Skeletal muscle tissue (tissue), 4 donors: ENCODE data around the gene MBD3L2. TPM values are rescaled to one million over a fixed set of nuclear protein-coding genes. Genes with fewer than 3 reads are reported as not detected.
A peak's percentile ranks its signal among the peaks of the same experiment; 100 is the strongest.

Source experiments
- H3K27ac ChIP-seq: one replicate; pipeline ENCODE4 v1.7.0; 2013; ENCODE audit warnings: mild to moderate bottlenecking, low read depth, low read length, inconsistent platforms
- H3K27me3 ChIP-seq, 3 donors: one replicate each; pipeline ENCODE4 v1.7.0; 2013; ENCODE audit warnings: low read length in 3 of 3; ENCODE audit not compliant: control insufficient read depth in 3 of 3, insufficient read depth in 3 of 3
- H3K36me3 ChIP-seq, 3 donors: one replicate each; pipeline ENCODE4 v1.7.0; 2013; ENCODE audit warnings: low read length in 3 of 3; ENCODE audit not compliant: control insufficient read depth in 3 of 3, insufficient read depth in 3 of 3
- H3K4me1 ChIP-seq, 3 donors: one replicate each; pipeline ENCODE4 v1.7.0; 2013; ENCODE audit warnings: low read length in 3 of 3, mild to moderate bottlenecking in 3 of 3; ENCODE audit not compliant: control insufficient read depth in 3 of 3, insufficient read depth in 3 of 3
- H3K4me3 ChIP-seq, 3 donors: one replicate each; pipeline ENCODE4 v1.7.0; 2013; ENCODE audit warnings: low read length in 3 of 3
- H3K9ac ChIP-seq, 3 donors: one replicate each; pipeline ENCODE4 v1.7.0; 2013; ENCODE audit warnings: low read length in 3 of 3, mild to moderate bottlenecking in 3 of 3, moderate library complexity in 2 of 3, low read depth in 1 of 3
- H3K9me3 ChIP-seq, 3 donors: one replicate each; pipeline ENCODE4 v1.7.0; 2013; ENCODE audit warnings: low read length in 3 of 3; ENCODE audit not compliant: control insufficient read depth in 3 of 3
- total RNA-seq: library from RNA; depleted of rRNA; stranded (reverse); fragments of >200 nt; gene quantifications from one replicate; pipeline ENCODE4 v1.2.3, GENCODE V29; 2014
- donor health status: Osteomylitis.

Gene MBD3L2
- total RNA-seq, 1 donor from 2014 or later = not detected

- H3K4me1 ChIP-seq = peaks cover 4 to 9% (median 7%) of the 10 kb centered on the region in 3 donors
- H3K27ac ChIP-seq = no peak overlapping the region
- H3K36me3 ChIP-seq = peaks cover 63 to 75% (median 71%) of the 10 kb centered on the region in 3 donors
- H3K27me3 ChIP-seq = no peaks in the 10 kb centered on the region
- H3K4me3 ChIP-seq = no peak overlapping the region
- no peak overlapping the region for H3K9ac ChIP-seq
- peaks cover 5 to 24% (median 11%) of the 10 kb centered on the region in 3 donors for H3K9me3 ChIP-seq
Measured at GRCh38 chr19:7074705-7075282, 25.7 kb downstream of the MBD3L2 start.

GRCh38 chr19:7076151-7076550, 27.0 kb downstream of the MBD3L2 start:
- peaks cover 11 to 36% (median 22%) of the 10 kb centered on the region in 3 donors for H3K9me3 ChIP-seq
- H3K4me3 ChIP-seq = no peak overlapping the region
- no peak overlapping the region for H3K27ac ChIP-seq
- H3K4me1 ChIP-seq = no peaks in the 10 kb centered on the region
- H3K36me3 ChIP-seq = peaks cover 74 to 85% (median 79%) of the 10 kb centered on the region in 3 donors
- H3K27me3 ChIP-seq = no peaks in the 10 kb centered on the region
- H3K9ac ChIP-seq = no peak overlapping the region

- no peak overlapping the region for H3K4me3 ChIP-seq
- H3K4me1 ChIP-seq = no peaks in the 10 kb centered on the region
- H3K27me3 ChIP-seq = no peaks in the 10 kb centered on the region
- peaks cover 23 to 53% (median 35%) of the 10 kb centered on the region in 3 donors for H3K9me3 ChIP-seq
- no peak overlapping the region for H3K9ac ChIP-seq
- no peak overlapping the region for H3K27ac ChIP-seq
- peaks cover 80 to 94% (median 87%) of the 10 kb centered on the region in 3 donors for H3K36me3 ChIP-seq
Measured at GRCh38 chr19:7078008-7078407, 28.9 kb downstream of the MBD3L2 start.

GRCh38 chr19:7083076-7083956, 34.2 kb downstream of the MBD3L2 start:
- Histone ChIP-seq H3K4me1 (no peaks in the 10 kb centered on the region), H3K9ac (no peak overlapping the region), H3K36me3 (peaks cover 68 to 69% (median 68%) of the 10 kb centered on the region in 3 donors), H3K9me3 (peaks cover 43 to 66% (median 49%) of the 10 kb centered on the region in 3 donors), H3K27me3 (no peaks in the 10 kb centered on the region), H3K27ac (no peak overlapping the region), H3K4me3 (peak overlapping the region in 1 of 3 donors; percentile 40)

- Histone ChIP-seq H3K4me3 (peak overlapping the region in 2 of 3 donors; percentile 1 to 20), H3K4me1 (no peaks in the 10 kb centered on the region), H3K27me3 (no peaks in the 10 kb centered on the region), H3K27ac (no peak overlapping the region), H3K9ac (no peak overlapping the region), H3K36me3 (peaks cover 29 to 33% (median 30%) of the 10 kb centered on the region in 3 donors), H3K9me3 (peaks cover 23 to 27% (median 26%) of the 10 kb centered on the region in 3 donors)
Measured at GRCh38 chr19:7088999-7089398, 39.9 kb downstream of the MBD3L2 start.

GRCh38 chr19:7098096-7098495, 49.0 kb downstream of the MBD3L2 start:
- Histone ChIP-seq H3K9ac (peak overlapping the region; percentile 87 to 93 (median 89)), H3K9me3 (peaks cover 4 to 6% (median 5%) of the 10 kb centered on the region in 3 donors), H3K36me3 (peaks cover 3 to 4% (median 4%) of the 10 kb centered on the region in 3 donors), H3K27me3 (no peaks in the 10 kb centered on the region), H3K4me1 (peaks cover 3 to 7% (median 5%) of the 10 kb centered on the region in 3 donors), H3K4me3 (peak overlapping the region; percentile 23 to 96 (median 80)), H3K27ac (peak overlapping the region; percentile 94)

- peak overlapping the region; percentile 87 to 93 (median 89) for H3K9ac ChIP-seq
- peak overlapping the region; percentile 94 for H3K27ac ChIP-seq
- peaks cover 4 to 6% (median 5%) of the 10 kb centered on the region in 3 donors for H3K9me3 ChIP-seq
- no peaks in the 10 kb centered on the region for H3K27me3 ChIP-seq
- peaks cover 3 to 7% (median 5%) of the 10 kb centered on the region in 3 donors for H3K4me1 ChIP-seq
- peak overlapping the region; percentile 80 to 96 (median 88) for H3K4me3 ChIP-seq
- H3K36me3 ChIP-seq = peaks cover 3 to 4% (median 4%) of the 10 kb centered on the region in 3 donors
Measured at GRCh38 chr19:7098701-7099596, 49.8 kb downstream of the MBD3L2 start.

GRCh38 chr19:7099597-7099921, 50.4 kb downstream of the MBD3L2 start:
- peaks cover 0 to 3% (median 0%) of the 10 kb centered on the region in 3 donors for H3K27me3 ChIP-seq
- peak overlapping the region; percentile 80 to 96 (median 88) for H3K4me3 ChIP-seq
- peaks cover 4 to 6% (median 5%) of the 10 kb centered on the region in 3 donors for H3K9me3 ChIP-seq
- H3K9ac ChIP-seq = peak overlapping the region; percentile 87 to 93 (median 89)
- peaks cover 3 to 4% (median 4%) of the 10 kb centered on the region in 3 donors for H3K36me3 ChIP-seq
- peak overlapping the region; percentile 94 for H3K27ac ChIP-seq
- H3K4me1 ChIP-seq = peaks cover 3 to 7% (median 5%) of the 10 kb centered on the region in 3 donors
